Hepatocyte (in vitro differentiated cells): Measurements from ENCODE around the gene PRKAB1.

Experiments
- CTCF ChIP-seq: fragments of 200-600 bp; sonication (generic); IDR thresholded peaks from 2 replicates; pipeline ENCODE4 v1.5.1; 2016; ENCODE audit warnings: antibody characterized with exemption, mild to moderate bottlenecking; ENCODE audit not compliant: poor library complexity
- EZH2phosphoT487 ChIP-seq: fragments of 200-600 bp; sonication (generic); IDR thresholded peaks from one replicate; pipeline ENCODE4 v1.6.1; 2018; ENCODE audit warnings: antibody characterized with exemption, mild to moderate bottlenecking, low read depth, moderate library complexity; ENCODE audit not compliant: unreplicated experiment, severe bottlenecking

- TF ChIP-seq EZH2phosphoT487 (no peak), CTCF (no peak)
Observed at GRCh38 chr12:119687879-119688278, 19.9 kb downstream of the PRKAB1 start.
